MCF 10A (cell line): ENCODE measurements around the gene LIN9. TPM values are rescaled to one million over a fixed set of nuclear protein-coding genes. Genes with fewer than 3 reads are reported as not detected.

Source experiments
- BruUV-seq: library from RNA; stranded (reverse); fragments of 400-500 nt; replicated peaks from 2 replicates; lab custom pipeline; 2021; lab: Mats Ljungman, UMichigan
- CTCF ChIA-PET: fragments of 300-600 bp; sonication (Branson Sonifier 250); formaldehyde crosslinking; extraction: SDS; loops from one replicate; lab custom pipeline; 2021; ENCODE audit warnings: antibody characterized with exemption, inconsistent platforms; lab: Yijun Ruan, JAX
- POLR2A ChIA-PET: fragments of 300-600, 350-650 bp; sonication (Branson Sonifier 250); formaldehyde crosslinking; extraction: SDS; loops from one replicate; lab custom pipeline; 2020; ENCODE audit warnings: antibody characterized with exemption, inconsistent platforms; lab: Yijun Ruan, JAX
- DNase-seq: peaks from one replicate; pipeline ENCODE4 v3.0.0-alpha.2; 2018; ENCODE audit not compliant: unreplicated experiment
- H3K27ac Mint-ChIP-seq: one replicate; pipeline ENCODE4 v1.8.0; 2022; ENCODE audit warnings: mild to moderate bottlenecking, low read depth, mixed read lengths; ENCODE audit not compliant: unreplicated experiment
- H3K27me3 Mint-ChIP-seq: one replicate; pipeline ENCODE4 v1.8.0; 2022; ENCODE audit warnings: mixed read lengths; ENCODE audit not compliant: insufficient read depth, unreplicated experiment
- H3K36me3 Mint-ChIP-seq: one replicate; pipeline ENCODE4 v1.8.0; 2022; ENCODE audit warnings: mild to moderate bottlenecking, moderate library complexity, mixed read lengths; ENCODE audit not compliant: insufficient read depth, unreplicated experiment
- H3K4me1 Mint-ChIP-seq: one replicate; pipeline ENCODE4 v1.8.0; 2022; ENCODE audit warnings: mixed read lengths; ENCODE audit not compliant: insufficient read depth, unreplicated experiment
- H3K4me3 Mint-ChIP-seq: one replicate; pipeline ENCODE4 v1.8.0; 2022; ENCODE audit warnings: mild to moderate bottlenecking, moderate library complexity, mixed read lengths; ENCODE audit not compliant: unreplicated experiment
- H3K9me3 Mint-ChIP-seq: one replicate; pipeline ENCODE4 v1.8.0; 2022; ENCODE audit warnings: mixed read lengths; ENCODE audit not compliant: unreplicated experiment
- CTCF ChIP-seq: fragments of 200-600 bp; IDR thresholded peaks from one replicate; pipeline ENCODE4 v1.8.0; 2022; ENCODE audit warnings: antibody characterized with exemption, mild to moderate bottlenecking; ENCODE audit not compliant: unreplicated experiment
- intact Hi-C: fragments of 100-400 bp; cut with micrococcal nuclease; formaldehyde crosslinking; loops from 2 replicates; pipeline ENCODE4 v1.14.1; 2022
- total RNA-seq: library from RNA; stranded (reverse); gene quantifications from 2 replicates; pipeline ENCODE4 v1.2.3, GENCODE V29; 2022

Gene LIN9
- total RNA-seq, 1 experiment from 2014 or later, result 10.4 TPM

GRCh38 chr1:226223786-226224244, 85.1 kb downstream of the LIN9 start:
- H3K27me3 Mint-ChIP-seq, result no peaks in the 10 kb centered on the region
- CTCF ChIA-PET, result interaction anchor here (1.0 to 1.4 kb wide), 2 partner anchors 27 kb away, joined by 4 to 5 read pairs; no protein-coding TSS in a partner anchor
- no peak for TF ChIP-seq CTCF

DNA sequence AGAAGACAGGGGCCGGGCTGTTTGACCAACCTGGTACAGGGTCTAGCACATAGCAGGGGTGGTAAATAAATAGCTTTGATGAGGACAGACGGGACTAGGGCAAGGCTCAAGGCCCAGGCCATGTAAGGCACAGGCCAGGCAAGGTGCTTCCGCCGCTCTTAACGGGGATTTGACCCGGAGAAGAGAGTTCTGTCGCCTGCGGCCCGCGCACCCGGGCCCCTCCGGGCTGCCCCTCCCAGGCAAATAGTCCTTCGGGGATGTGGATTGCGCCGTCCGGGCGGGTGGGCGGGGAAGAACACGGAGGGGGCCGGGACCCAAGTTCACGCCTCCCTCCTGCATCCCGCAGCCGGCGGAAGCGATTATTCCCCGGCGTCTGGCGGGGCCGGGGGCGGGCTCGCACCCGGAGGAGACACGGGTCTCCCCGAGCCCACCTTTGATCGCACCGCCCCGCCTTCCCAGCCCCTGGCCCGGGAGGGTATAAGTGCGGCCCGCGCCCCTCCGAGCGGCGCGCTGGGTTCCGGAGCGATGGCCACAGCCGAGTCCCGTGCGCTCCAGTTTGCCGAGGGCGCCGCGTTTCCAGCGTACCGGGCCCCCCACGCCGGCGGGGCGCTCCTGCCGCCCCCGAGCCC, 85.7 kb downstream of the LIN9 start, which contains the start of gene MIXL1:
Gene MIXL1, plus strand, starts transcription at position 508 of the 629 bp plus-strand sequence. Its CDS starts 18 bp downstream, at position 526.
- TF ChIP-seq CTCF, result no peak
- no peak within 1 kb of the TSS for H3K27ac Mint-ChIP-seq
- BruUV-seq, result no TSS peak

More at GRCh38 chr1:226223786-226224244, 85.1 kb downstream of the LIN9 start:
- Mint-ChIP-seq H3K4me1 (no peaks in the 10 kb centered on the region), H3K36me3 (no peaks in the 10 kb centered on the region), H3K9me3 (no peaks in the 10 kb centered on the region), H3K27ac (no peak overlapping the region), H3K4me3 (no peak overlapping the region)
- no TSS peak for BruUV-seq
- intact Hi-C loops, result no loop called here
- no peak for DNase-seq
- POLR2A ChIA-PET, result no interaction called here

DNA sequence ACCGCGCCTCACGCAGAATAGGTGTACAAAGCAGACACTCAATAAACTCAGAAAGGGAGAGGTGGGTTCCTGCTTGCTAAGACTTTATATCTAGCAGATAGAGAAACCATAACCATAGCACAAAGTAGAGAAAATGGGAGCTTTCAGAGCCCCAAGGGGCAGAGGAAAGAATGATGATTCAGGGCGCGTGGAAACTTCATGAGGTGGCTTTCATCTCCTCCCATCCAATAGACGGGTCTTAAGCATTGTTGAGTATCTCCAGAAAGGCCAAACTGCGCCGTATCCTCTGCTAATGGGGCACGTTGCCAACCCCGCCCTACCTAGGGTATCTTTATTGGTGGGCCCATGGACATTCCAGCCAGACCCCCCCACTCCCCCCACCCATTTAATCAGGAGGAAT, 86.3 kb downstream of the LIN9 start:
- Mint-ChIP-seq H3K4me1 (no peaks in the 10 kb centered on the region), H3K27me3 (no peaks in the 10 kb centered on the region), H3K9me3 (no peaks in the 10 kb centered on the region), H3K36me3 (no peaks in the 10 kb centered on the region), H3K4me3 (no peak overlapping the region), H3K27ac (no peak overlapping the region)
- POLR2A ChIA-PET, result no interaction called here
- no peak for DNase-seq
- TF ChIP-seq CTCF, result no peak
- intact Hi-C loops, result no loop called here
- no TSS peak for BruUV-seq
- CTCF ChIA-PET, result interaction anchor here (0.6 to 1.1 kb wide), 4 partner anchors 9 to 234 kb away, joined by 3 to 5 read pairs (median 3); no protein-coding TSS in a partner anchor

More for the DNA sequence above, 85.7 kb downstream of the LIN9 start, which contains the start of gene MIXL1:
- no peak for DNase-seq
- no peaks in the 10 kb centered on the region for H3K27me3 Mint-ChIP-seq
- intact Hi-C loops, result no loop called here
- POLR2A ChIA-PET, result no interaction called here
- CTCF ChIA-PET, result interaction anchor here (0.7 to 1.0 kb wide), 2 partner anchors 26 to 234 kb away, joined by 3 to 5 read pairs; no protein-coding TSS in a partner anchor
- no peaks in the 10 kb centered on the region for H3K36me3 Mint-ChIP-seq
- H3K4me1 Mint-ChIP-seq, result no peaks in the 10 kb centered on the region
- no peaks in the 10 kb centered on the region for H3K9me3 Mint-ChIP-seq
- no peak within 1 kb of the TSS for H3K4me3 Mint-ChIP-seq

DNA sequence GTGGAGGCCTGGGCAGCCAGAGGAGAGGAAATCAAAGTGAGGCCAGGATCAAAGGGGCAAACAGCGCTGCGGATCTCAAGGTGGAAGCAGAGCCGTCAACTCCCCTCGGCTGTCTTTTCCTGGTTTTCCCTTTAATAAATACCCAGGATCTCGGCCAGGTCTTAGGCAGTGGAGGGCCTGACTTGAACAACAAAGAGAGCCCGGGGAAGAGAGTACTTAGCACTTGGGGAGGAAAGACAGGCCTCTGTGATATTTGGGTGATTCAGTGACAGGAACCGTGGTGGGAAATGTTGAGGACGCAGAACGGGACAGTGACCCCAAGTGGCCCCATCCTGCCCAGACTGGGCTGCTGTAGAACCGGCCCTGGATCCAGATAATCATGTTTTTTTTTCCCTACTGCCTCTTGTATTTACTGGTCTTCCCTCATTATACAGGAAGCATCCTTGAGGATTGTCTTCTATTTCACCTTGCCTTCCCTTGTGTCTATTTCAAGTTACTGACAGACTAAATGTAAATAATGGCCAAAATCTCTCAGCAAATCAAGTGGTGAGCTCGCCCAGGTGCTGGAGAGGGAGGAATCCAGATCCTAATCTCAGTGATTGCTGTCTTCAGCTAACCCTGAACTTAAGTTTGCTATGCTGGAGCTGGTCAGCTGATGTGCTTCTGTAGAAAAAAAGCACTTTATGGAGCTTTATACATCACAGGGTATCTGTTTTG, 88.3 kb downstream of the LIN9 start:
- H3K36me3 Mint-ChIP-seq, result no peaks in the 10 kb centered on the region
- H3K4me1 Mint-ChIP-seq, result no peaks in the 10 kb centered on the region
- BruUV-seq, result no TSS peak
- ChIA-PET CTCF (interaction anchor here (0.6 to 0.9 kb wide), 3 partner anchors 26 to 1324 kb away, joined by 3 to 4 read pairs (median 3); no protein-coding TSS in a partner anchor), POLR2A (no interaction called here)
- no peaks in the 10 kb centered on the region for H3K27me3 Mint-ChIP-seq
- intact Hi-C loops, result no loop called here
- H3K9me3 Mint-ChIP-seq, result no peaks in the 10 kb centered on the region
- H3K4me3 Mint-ChIP-seq, result no peak overlapping the region
- no peak for TF ChIP-seq CTCF
- DNase-seq, result no peak
- H3K27ac Mint-ChIP-seq, result no peak overlapping the region
